Measurements from ENCODE around the gene PAPPA2.

GRCh38 chr1:176789571-176790090 lies 326.7 kb downstream of the PAPPA2 start:
- TF ChIP-seq, protein P1, sequence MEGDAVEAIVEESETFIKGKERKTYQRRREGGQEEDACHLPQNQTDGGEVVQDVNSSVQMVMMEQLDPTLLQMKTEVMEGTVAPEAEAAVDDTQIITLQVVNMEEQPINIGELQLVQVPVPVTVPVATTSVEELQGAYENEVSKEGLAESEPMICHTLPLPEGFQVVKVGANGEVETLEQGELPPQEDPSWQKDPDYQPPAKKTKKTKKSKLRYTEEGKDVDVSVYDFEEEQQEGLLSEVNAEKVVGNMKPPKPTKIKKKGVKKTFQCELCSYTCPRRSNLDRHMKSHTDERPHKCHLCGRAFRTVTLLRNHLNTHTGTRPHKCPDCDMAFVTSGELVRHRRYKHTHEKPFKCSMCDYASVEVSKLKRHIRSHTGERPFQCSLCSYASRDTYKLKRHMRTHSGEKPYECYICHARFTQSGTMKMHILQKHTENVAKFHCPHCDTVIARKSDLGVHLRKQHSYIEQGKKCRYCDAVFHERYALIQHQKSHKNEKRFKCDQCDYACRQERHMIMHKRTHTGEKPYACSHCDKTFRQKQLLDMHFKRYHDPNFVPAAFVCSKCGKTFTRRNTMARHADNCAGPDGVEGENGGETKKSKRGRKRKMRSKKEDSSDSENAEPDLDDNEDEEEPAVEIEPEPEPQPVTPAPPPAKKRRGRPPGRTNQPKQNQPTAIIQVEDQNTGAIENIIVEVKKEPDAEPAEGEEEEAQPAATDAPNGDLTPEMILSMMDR (IDR thresholded peaks at IDR 0.05; ENCODE audit: insufficient read depth, low read length, poor library complexity, severe bottlenecking): no peak
- no peak for TF ChIP-seq EZH2phosphoT487 (conservative IDR thresholded peaks at IDR 0.05; ENCODE audit: low read length)
